ENCODE data around the gene FFAR2.

Gene FFAR2

DNA sequence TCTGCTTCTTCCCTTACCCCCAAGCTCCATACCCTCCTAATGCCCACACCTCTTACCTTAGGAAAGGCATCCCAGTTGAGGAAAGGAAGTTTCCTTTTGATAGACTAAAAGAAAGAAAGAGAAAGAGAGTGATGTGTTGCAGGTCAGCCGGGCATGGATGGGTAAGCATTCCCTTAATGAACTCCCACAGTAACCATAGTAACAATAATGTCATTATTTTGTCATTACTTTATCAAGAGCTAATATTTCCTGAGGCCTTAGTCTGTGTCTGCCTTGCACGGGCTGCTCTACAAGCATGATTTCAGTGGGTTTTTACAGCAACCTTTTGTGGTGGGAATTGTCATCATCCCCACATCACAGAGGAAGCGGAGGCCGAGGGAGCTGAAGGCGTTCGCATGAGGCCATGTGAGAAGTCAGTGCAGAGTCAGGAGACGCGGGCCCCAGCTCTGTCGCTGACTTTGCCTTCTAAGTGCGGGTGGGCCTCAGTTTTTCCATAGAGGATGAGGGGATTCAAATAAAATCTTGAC, 39.7 kb downstream of the FFAR2 start:
- DNase-seq (ENCODE audit: low read depth) = no peak

DNA sequence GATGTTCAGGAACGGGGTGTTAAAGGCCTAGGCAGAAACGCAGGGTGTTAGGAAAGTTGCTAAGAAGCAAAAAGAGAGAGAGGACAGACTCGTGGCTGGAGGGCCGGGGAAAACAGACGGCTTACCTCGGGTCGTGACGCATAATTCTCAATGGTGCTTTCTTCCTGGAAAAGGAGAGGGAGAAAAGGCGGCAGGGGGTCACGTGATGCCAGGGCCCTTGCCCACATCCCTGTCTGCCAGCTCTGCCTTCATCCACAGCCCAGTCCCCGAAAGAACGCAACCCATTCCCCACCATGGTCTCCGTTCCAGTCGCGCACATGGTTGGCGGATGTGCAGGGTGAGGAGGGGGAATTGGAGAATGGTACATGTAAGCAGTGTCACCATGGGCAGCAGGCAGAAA, 40.6 kb downstream of the FFAR2 start:
- no peak for DNase-seq (ENCODE audit: low read depth)

DNA sequence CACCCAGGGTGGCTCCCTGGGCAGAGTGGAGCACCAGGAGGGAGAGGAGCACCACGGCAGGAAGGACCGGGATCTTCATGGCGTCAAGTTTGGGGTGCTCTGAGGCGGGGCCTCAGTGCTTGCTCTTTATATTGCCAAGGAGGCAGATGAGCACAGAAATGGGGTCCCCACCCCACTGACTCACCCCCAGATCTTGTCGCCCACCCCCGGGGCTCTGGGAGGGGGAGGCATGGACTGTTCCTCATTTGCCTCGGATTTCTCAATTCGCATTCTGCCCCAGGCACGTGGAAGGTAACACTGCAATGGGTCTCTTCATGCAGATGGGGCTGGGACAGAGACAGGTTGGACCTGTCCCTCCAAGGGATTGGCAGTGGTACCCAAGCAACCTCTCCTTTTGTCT, 42.3 kb downstream of the FFAR2 start, which contains the start of gene KRTDAP:
Gene KRTDAP, minus strand, starts transcription at position 101 of the 400 bp plus-strand sequence. Its CDS starts 22 bp downstream, at position 79.
- DNase-seq (ENCODE audit: low read depth) = no peak

DNA sequence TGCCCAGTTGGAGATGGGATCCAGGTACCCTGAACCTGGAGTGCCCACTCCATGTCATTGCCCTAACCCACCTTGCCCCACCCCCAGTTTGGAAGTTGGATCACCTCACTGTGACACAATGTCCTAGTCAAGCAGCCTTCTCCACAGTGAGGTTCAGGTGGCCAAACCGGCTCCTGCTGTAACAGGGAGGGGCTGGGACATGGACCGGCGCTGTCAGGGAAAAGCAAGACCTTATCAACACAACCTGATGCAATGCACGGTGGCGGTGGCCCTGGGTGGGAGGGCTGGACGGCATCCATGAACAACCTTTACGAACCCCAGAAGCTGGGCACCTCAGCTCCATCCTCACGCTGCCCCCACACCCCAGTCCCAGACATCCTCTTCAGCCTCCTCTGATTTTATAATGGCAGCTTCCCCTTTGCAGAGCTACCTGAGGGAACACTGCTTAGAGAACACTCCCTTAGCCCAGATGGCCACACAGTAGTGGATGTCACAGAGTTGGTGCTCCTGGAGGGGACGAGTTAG, 43.8 kb downstream of the FFAR2 start:
- no peak for DNase-seq (ENCODE audit: low read depth)

DNA sequence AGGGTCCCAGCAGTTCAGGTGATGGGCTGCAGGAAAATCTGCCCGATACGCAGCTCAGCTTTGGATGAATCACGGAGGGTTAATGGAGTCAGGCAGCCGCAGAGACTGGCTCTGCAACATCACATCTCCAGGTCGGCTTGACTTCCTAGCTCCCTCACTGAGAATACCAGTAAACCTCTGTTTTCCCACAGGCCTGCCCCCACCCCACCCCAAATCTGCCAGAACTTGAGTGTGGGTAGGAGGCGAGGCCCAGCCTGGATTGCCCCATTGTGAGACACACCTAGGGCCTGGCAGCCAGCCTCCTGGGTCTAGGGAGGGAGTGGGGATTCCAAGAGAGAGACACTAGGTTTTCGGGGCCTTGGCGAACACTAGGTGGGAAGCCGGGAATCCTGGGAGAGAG, 45.9 kb downstream of the FFAR2 start:
- DNase-seq (ENCODE audit: low read depth) = no peak

DNA sequence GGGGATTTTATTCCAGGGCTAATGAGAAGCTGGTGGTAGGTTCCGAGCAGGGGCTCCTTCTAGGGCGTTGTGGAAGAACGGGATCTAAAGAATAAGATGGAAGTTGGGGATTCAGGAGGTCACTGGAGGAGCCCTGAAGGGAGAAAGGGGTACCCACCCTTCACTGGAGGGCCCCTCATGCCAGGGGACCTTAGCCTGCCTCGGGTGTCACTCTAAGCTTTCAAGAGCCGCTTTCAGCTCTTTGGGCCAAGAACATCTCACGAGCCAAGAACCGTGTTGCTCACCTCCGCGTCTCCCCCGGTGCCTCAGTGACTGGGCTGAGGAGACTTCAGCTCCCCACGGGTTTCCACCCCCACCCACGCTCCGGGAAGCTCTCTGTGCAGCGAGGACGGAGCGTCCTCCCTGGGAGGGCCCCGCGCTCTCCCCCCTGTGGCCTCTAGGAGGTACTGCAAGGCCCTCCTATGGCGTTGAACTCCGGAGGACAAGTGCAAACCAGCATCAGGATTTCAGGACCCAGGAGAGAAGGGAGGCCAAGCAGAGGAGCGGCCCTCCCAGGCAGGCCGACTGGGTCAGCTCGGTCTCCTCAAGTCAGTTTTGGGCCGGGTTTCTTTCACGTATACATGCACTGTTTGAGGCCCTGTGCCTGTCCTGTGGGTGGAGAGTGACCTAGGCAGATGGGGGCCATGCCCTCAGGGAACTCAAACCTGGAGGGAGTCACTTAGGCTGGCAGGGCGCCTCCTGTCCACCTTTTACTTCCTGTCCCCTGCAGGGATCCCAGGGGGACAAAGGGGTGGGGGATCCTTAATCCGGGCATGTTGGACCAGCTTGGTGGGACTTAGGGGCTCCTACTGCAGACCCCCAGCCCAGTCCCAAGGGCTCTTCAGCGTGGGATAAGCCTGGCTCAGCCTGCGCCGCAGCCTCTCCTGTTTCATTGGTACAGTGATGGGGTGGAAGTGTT, 47.3 kb downstream of the FFAR2 start:
- DNase-seq (ENCODE audit: low read depth) = peak; percentile 37

DNA sequence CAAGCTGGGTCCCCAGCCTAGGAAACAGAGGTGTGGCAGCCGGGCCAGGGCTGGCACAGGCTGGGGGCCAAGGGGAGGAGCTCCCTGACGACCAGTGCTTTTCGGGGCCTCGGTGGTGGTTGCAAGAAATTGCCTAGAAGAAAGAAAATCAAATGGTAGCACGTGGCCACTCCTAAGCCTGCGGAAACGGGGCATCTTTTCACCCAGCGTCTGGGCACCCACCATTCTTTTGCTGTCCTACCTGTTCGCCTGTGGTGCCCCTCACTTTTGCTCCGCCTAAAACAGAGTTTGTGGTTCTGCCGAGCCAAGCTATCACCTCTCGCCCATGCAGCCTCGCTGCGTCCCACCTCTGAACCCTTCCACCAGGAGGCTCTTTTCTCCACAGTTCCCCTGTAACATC, 49.3 kb downstream of the FFAR2 start:
- DNase-seq (ENCODE audit: low read depth) = no peak

DNA sequence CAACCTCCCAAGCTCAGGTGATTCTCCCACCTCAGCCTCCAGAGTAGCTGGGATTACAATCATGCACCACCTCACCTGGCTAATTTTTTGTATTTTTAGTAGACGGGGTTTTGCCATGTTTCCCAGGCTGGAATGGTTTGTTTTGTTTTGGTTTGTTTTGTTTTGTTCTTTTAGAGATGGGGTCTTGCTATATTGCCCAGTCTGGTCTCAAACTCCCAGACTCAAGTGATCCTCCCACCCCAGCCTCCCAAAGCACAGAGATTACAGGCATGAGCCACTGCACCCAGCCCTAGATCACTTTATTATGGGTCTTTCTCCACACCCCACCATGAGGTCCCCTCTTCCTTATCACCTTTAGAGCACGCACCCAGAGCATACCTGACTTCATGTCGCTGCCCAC, 50.2 kb downstream of the FFAR2 start:
- DNase-seq (ENCODE audit: low read depth) = no peak

DNA sequence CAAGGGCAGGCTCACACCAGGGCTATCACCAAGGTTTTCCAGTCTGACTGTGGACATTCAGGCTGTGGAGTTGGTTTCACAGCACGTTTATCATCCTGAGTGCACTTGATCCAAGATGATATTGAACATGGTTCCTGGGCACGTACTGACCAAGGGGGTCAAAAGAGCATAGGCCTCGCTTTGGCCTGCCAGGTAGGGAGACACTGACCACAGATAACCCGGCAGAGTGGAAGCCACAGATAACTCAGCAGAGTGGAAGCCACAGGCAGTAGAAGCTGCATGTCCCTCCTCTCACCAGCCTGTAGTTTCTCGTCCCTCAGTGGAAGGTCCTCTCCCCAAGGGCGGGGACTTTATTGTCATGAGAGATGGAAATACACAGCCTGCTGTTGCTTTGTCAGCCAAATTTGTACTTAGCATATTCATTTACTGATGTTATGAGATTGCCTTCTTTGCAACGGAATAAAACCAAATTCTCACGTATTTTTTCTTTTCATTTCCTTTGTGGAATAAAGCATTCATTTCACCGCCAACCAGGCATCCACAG, 51.0 kb downstream of the FFAR2 start:
- no peak for DNase-seq (ENCODE audit: low read depth)

DNA sequence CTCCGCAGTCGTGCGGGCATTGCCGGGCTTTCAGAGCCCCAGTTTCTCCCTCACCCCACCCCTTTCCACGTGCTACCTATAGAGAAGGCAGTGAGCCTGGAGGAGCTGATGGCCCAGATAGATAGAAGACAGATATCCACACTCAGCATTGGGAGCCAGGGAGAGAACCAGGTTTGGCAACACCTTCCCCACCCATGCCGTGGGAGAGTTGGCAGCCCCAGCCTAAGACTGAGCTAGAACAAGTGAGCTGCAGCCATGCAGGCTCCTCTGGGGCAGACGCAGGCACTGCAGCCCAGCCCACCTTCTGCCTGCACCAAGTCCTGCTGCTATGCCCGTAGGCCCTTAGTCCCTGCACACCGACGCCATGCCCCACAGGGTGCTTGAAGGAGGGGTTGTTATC, 52.6 kb downstream of the FFAR2 start:
- no peak for DNase-seq (ENCODE audit: low read depth)
